Neural cell (in vitro differentiated cells): ENCODE data around the gene PPIL6. TPM values are rescaled to one million over a fixed set of nuclear protein-coding genes. Genes with fewer than 3 reads are reported as not detected.

Source experiments
- H2AFZ ChIP-seq: fragments of 200-600, 300-800 bp; sonication (generic), shearing (Covaris generic); 2 replicates; pipeline ENCODE4 v1.6.0; 2014; ENCODE audit warnings: low read depth, mild to moderate bottlenecking, antibody characterized with exemption, low read length, moderate library complexity
- H3F3A ChIP-seq: fragments of 200-600 bp; shearing (Covaris generic); 2 replicates; pipeline ENCODE4 v1.6.1; 2016; ENCODE audit warnings: mild to moderate bottlenecking, moderate library complexity, mixed read lengths, antibody characterized with exemption, low read length; ENCODE audit not compliant: insufficient read depth, poor library complexity, severe bottlenecking
- H3K27ac ChIP-seq: fragments of 200-600, 300-800 bp; sonication (generic), shearing (Covaris generic); 2 replicates; pipeline ENCODE4 v1.5.1; 2014; ENCODE audit warnings: mild to moderate bottlenecking, low read length, moderate library complexity
- H3K27me3 ChIP-seq: fragments of 300-800, 200-600 bp; sonication (generic), shearing (Covaris generic); 2 replicates; pipeline ENCODE4 v1.6.0; 2014; ENCODE audit warnings: mild to moderate bottlenecking, low read depth, low read length, moderate library complexity; ENCODE audit not compliant: insufficient read depth
- H3K36me3 ChIP-seq: fragments of 300-800, 200-600 bp; sonication (generic), shearing (Covaris generic); 2 replicates; pipeline ENCODE4 v1.5.1; 2014; ENCODE audit warnings: mild to moderate bottlenecking, antibody characterized with exemption, low read length, moderate library complexity; ENCODE audit not compliant: insufficient read depth
- H3K4me2 ChIP-seq: fragments of 300-800, 200-600 bp; sonication (generic), shearing (Covaris generic); 2 replicates; pipeline ENCODE4 v1.6.0; 2014; ENCODE audit warnings: mild to moderate bottlenecking, low read length
- H3K4me3 ChIP-seq: fragments of 300-800, 200-600 bp; sonication (generic), shearing (Covaris generic); 2 replicates; pipeline ENCODE4 v1.5.1; 2014; ENCODE audit warnings: mild to moderate bottlenecking, low read length, moderate library complexity
- H3K79me2 ChIP-seq: fragments of 200-600 bp; shearing (Covaris generic); replicated peaks from 2 replicates; pipeline ENCODE4 v1.6.0; 2014; ENCODE audit warnings: mild to moderate bottlenecking, low read length, moderate library complexity; ENCODE audit not compliant: insufficient read depth
- H3K9ac ChIP-seq: fragments of 300-800, 200-600 bp; sonication (generic), shearing (Covaris generic); 2 replicates; pipeline ENCODE4 v1.6.1; 2016; ENCODE audit warnings: mild to moderate bottlenecking, low read length, mixed read lengths
- H3K9me2 ChIP-seq: fragments of 200-600 bp; shearing (Covaris generic); 2 replicates; pipeline ENCODE4 v1.6.1; 2016; ENCODE audit warnings: mild to moderate bottlenecking, low read length, mixed read lengths; ENCODE audit not compliant: insufficient read depth
- H3K9me3 ChIP-seq: fragments of 200-600, 300-800 bp; sonication (generic), shearing (Covaris generic); 2 replicates; pipeline ENCODE4 v1.6.1; 2016; ENCODE audit warnings: mild to moderate bottlenecking, mixed run types, low read length, moderate library complexity, mixed read lengths
- H4K20me1 ChIP-seq: fragments of 200-600 bp; shearing (Covaris generic); 2 replicates; pipeline ENCODE4 v1.6.1; 2016; ENCODE audit warnings: mild to moderate bottlenecking, mixed run types; ENCODE audit not compliant: insufficient read depth
- EP300 ChIP-seq: fragments of 450-650 bp; conservative IDR thresholded peaks from 2 replicates; pipeline ENCODE4 v1.6.1; 2014; ENCODE audit warnings: antibody characterized with exemption, mild to moderate bottlenecking, moderate library complexity; ENCODE audit not compliant: poor library complexity, severe bottlenecking
- EZH2 ChIP-seq: fragments of 200-600, 300-800 bp; shearing (Covaris generic), sonication (generic); IDR thresholded peaks from 2 replicates; pipeline ENCODE4 v1.6.1; 2014; ENCODE audit warnings: antibody characterized with exemption, low read length, borderline replicate concordance, mild to moderate bottlenecking; ENCODE audit not compliant: insufficient read depth, poor library complexity, severe bottlenecking
- MXI1 ChIP-seq: fragments of 450-650 bp; conservative IDR thresholded peaks from 2 replicates; pipeline ENCODE4 v1.6.1; 2014; ENCODE audit warnings: antibody characterized with exemption, mild to moderate bottlenecking; ENCODE audit not compliant: poor library complexity, severe bottlenecking
- POLR2AphosphoS5 ChIP-seq: IDR thresholded peaks from 2 replicates; pipeline ENCODE4 v1.6.1; 2012
- RAD21 ChIP-seq: fragments of 450-650 bp; conservative IDR thresholded peaks from 2 replicates; pipeline ENCODE4 v1.6.1; 2014; ENCODE audit warnings: antibody characterized with exemption, mild to moderate bottlenecking, moderate library complexity
- SMC3 ChIP-seq: fragments of 450-650 bp; conservative IDR thresholded peaks from 2 replicates; pipeline ENCODE4 v1.6.1; 2014; ENCODE audit warnings: antibody characterized with exemption, mild to moderate bottlenecking, moderate library complexity; ENCODE audit not compliant: poor library complexity
- TAF1 ChIP-seq: IDR thresholded peaks from 2 replicates; pipeline ENCODE4 v1.6.1; 2012; ENCODE audit warnings: low read depth
- polyA plus RNA-seq: library from polyadenylated mRNA; depleted of rRNA; stranded (reverse); fragments of >200 nt; gene quantifications from 2 replicates; pipeline ENCODE4 v1.2.3, GENCODE V29; 2014
- TF ChIP-seq, protein P1 (sequence below): IDR thresholded peaks from 2 replicates; pipeline ENCODE4 v1.6.1; 2012; ENCODE audit warnings: borderline replicate concordance
- TF ChIP-seq, protein P2 (sequence below): fragments of 450-650 bp; IDR thresholded peaks from 2 replicates; pipeline ENCODE4 v1.5.1; 2014; ENCODE audit warnings: antibody characterized with exemption, mild to moderate bottlenecking, moderate library complexity; ENCODE audit not compliant: poor library complexity, severe bottlenecking

PPIL6 gene
- polyA plus RNA-seq, 1 donor from 2014 or later = 11.8 TPM

DNA sequence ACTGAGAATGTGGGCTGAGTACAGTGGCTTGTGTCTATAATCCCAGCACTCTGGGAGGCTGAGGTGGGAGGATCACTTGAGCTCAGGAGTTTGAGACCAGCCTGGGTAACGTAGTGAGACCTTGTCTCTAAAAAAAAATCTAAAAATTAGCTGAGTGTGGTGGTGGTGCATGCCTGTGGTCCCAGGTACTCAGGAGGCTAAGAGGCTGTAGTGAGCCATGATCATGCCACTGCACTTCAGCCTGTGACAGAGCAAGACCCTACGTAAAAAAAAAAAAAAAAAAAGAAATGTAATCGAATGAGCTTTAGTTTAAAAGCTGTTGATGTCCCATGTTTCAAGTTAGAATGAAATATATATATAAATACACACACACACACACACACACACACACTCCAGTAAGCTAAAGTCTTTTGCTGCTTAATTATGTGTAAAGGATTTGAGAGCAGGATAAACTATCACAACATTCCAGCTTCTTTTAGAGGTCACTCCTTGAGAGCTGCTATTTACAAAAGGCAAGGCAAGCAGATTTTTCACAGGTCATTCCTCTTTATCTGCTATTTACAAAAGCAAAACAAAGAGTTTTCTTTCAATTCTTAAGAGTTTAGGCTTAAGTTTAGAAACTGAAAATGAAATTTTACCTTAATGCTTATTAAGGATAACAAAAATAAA is 19.9 kb upstream of the PPIL6 start:
- H2AFZ ChIP-seq = no peak overlapping the region
- peaks cover 2% of the 10 kb centered on the region for H4K20me1 ChIP-seq
- H3F3A ChIP-seq = no peaks in the 10 kb centered on the region
- no peaks in the 10 kb centered on the region for H3K9me2 ChIP-seq
- H3K79me2 ChIP-seq = no peaks in the 10 kb centered on the region
- H3K27me3 ChIP-seq = no peaks in the 10 kb centered on the region
- H3K36me3 ChIP-seq = peaks cover 12% of the 10 kb centered on the region
- no peak overlapping the region for H3K27ac ChIP-seq
- H3K9ac ChIP-seq = no peak overlapping the region
- H3K4me2 ChIP-seq = no peak overlapping the region
- no peak overlapping the region for H3K4me3 ChIP-seq
- TF ChIP-seq MXI1 = no peak
- no peak for TF ChIP-seq SMC3
- H3K9me3 ChIP-seq = no peaks in the 10 kb centered on the region

DNA sequence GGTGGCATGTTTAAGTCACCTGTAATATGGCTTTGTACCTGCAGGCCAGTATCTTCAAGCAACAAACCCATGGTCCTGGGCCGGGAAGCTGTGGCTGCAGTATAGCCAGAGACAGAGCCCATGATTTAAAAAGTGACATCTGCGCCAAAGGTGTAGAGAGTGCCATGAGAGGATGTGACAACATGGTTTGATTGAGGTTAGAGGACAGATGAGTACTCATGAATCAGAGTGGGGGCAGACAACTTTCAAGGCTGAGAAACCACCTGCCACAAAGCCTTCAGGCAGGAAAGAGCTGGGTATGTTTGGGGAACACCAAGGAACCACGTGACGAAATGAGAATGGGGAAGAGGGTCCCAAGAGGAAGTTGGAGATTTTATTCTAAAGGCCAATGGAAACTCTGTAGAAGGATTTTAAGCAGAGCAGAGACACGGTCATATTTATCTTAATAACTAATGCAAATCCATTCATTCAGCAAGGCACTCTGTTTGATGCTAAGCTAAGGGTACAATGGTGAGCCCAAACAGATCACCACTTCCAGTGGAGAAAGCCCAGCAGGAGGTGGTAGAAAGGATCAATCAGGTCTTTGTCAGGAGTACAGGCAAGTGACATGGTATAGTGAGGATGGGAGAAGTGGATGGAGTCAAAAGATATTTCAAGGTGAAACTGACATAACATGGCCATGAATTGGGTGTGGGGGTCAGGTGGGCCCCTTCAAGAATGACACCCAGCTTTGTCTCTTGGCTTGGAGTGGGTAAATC is 18.5 kb upstream of the PPIL6 start:
- Histone ChIP-seq H3K9me2 (no peaks in the 10 kb centered on the region), H3K27ac (no peak overlapping the region)

More for the DNA sequence above, 18.5 kb upstream of the PPIL6 start:
- H3K9ac ChIP-seq = no peak overlapping the region
- peaks cover 8% of the 10 kb centered on the region for H3K79me2 ChIP-seq
- no peak overlapping the region for H3K4me2 ChIP-seq
- H3K4me3 ChIP-seq = no peak overlapping the region
- no peaks in the 10 kb centered on the region for H3F3A ChIP-seq
- no peaks in the 10 kb centered on the region for H3K27me3 ChIP-seq
- no peak overlapping the region for H2AFZ ChIP-seq
- H3K9me3 ChIP-seq = no peaks in the 10 kb centered on the region
- TF ChIP-seq RAD21 = no peak
- TF ChIP-seq EP300 = no peak
- TF ChIP-seq MXI1 = no peak
- TF ChIP-seq, protein P1, sequence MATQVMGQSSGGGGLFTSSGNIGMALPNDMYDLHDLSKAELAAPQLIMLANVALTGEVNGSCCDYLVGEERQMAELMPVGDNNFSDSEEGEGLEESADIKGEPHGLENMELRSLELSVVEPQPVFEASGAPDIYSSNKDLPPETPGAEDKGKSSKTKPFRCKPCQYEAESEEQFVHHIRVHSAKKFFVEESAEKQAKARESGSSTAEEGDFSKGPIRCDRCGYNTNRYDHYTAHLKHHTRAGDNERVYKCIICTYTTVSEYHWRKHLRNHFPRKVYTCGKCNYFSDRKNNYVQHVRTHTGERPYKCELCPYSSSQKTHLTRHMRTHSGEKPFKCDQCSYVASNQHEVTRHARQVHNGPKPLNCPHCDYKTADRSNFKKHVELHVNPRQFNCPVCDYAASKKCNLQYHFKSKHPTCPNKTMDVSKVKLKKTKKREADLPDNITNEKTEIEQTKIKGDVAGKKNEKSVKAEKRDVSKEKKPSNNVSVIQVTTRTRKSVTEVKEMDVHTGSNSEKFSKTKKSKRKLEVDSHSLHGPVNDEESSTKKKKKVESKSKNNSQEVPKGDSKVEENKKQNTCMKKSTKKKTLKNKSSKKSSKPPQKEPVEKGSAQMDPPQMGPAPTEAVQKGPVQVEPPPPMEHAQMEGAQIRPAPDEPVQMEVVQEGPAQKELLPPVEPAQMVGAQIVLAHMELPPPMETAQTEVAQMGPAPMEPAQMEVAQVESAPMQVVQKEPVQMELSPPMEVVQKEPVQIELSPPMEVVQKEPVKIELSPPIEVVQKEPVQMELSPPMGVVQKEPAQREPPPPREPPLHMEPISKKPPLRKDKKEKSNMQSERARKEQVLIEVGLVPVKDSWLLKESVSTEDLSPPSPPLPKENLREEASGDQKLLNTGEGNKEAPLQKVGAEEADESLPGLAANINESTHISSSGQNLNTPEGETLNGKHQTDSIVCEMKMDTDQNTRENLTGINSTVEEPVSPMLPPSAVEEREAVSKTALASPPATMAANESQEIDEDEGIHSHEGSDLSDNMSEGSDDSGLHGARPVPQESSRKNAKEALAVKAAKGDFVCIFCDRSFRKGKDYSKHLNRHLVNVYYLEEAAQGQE = no peak
- no peak for TF ChIP-seq TAF1
- no peak for TF ChIP-seq SMC3
- no peak for TF ChIP-seq EZH2
- TF ChIP-seq, protein P2, sequence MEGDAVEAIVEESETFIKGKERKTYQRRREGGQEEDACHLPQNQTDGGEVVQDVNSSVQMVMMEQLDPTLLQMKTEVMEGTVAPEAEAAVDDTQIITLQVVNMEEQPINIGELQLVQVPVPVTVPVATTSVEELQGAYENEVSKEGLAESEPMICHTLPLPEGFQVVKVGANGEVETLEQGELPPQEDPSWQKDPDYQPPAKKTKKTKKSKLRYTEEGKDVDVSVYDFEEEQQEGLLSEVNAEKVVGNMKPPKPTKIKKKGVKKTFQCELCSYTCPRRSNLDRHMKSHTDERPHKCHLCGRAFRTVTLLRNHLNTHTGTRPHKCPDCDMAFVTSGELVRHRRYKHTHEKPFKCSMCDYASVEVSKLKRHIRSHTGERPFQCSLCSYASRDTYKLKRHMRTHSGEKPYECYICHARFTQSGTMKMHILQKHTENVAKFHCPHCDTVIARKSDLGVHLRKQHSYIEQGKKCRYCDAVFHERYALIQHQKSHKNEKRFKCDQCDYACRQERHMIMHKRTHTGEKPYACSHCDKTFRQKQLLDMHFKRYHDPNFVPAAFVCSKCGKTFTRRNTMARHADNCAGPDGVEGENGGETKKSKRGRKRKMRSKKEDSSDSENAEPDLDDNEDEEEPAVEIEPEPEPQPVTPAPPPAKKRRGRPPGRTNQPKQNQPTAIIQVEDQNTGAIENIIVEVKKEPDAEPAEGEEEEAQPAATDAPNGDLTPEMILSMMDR = no peak
- TF ChIP-seq POLR2AphosphoS5 = no peak
- no peaks in the 10 kb centered on the region for H4K20me1 ChIP-seq
- H3K36me3 ChIP-seq = peaks cover 8% of the 10 kb centered on the region
